ENCODE data around the gene HES5.

HES5 gene

GRCh38 chr1:2514863-2515762, 14.9 kb downstream of the HES5 start:
- no peak for ATAC-seq

GRCh38 chr1:2513939-2514652, 16.0 kb downstream of the HES5 start:
- no peak for ATAC-seq

- no peak for ATAC-seq
Measured at GRCh38 chr1:2512862-2513421, 17.1 kb downstream of the HES5 start.

- ATAC-seq = no peak
Measured at GRCh38 chr1:2510366-2511155, 19.5 kb downstream of the HES5 start.

- ATAC-seq = no peak
Measured at GRCh38 chr1:2509589-2509988, 20.5 kb downstream of the HES5 start.

GRCh38 chr1:2508751-2509150, 21.3 kb downstream of the HES5 start:
- no peak for ATAC-seq

GRCh38 chr1:2508180-2508579, 21.9 kb downstream of the HES5 start:
- ATAC-seq = no peak

- no peak for ATAC-seq
Measured at GRCh38 chr1:2507744-2508155, 22.3 kb downstream of the HES5 start.

GRCh38 chr1:2506901-2507565, 23.0 kb downstream of the HES5 start:
- no peak for ATAC-seq

GRCh38 chr1:2506007-2506860, 23.8 kb downstream of the HES5 start:
- no peak for ATAC-seq

GRCh38 chr1:2505461-2505994, 24.5 kb downstream of the HES5 start:
- no peak for ATAC-seq

GRCh38 chr1:2504949-2505272, 25.2 kb downstream of the HES5 start:
- no peak for ATAC-seq

GRCh38 chr1:2504225-2504948, 25.7 kb downstream of the HES5 start:
- no peak for ATAC-seq

GRCh38 chr1:2503554-2504224, 26.4 kb downstream of the HES5 start:
- ATAC-seq = no peak

GRCh38 chr1:2502661-2503553, 27.2 kb downstream of the HES5 start:
- no peak for ATAC-seq

GRCh38 chr1:2502210-2502609, 27.9 kb downstream of the HES5 start:
- no peak for ATAC-seq

- no peak for ATAC-seq
Measured at GRCh38 chr1:2501820-2502119, 28.3 kb downstream of the HES5 start.

- no peak for ATAC-seq
Measured at GRCh38 chr1:2501041-2501819, 28.8 kb downstream of the HES5 start.
